K562 (cell line): ENCODE data around the gene UQCRHL. TPM values are rescaled to one million over a fixed set of nuclear protein-coding genes. Genes with fewer than 3 reads are reported as not detected.
A peak's percentile ranks its signal among the peaks of the same experiment; 100 is the strongest.

Experiments
- CTCF ChIP-seq, 3 experiments: IDR thresholded peaks in 2 of 3; conservative IDR thresholded peaks in 1 of 3; 2 replicates each; pipeline ENCODE4 v1.5.1; 2011 to 2012; ENCODE audit warnings: low read length in 3 of 3, mild to moderate bottlenecking in 3 of 3, control low read depth in 2 of 3, improper control_type of control experiment in 1 of 3, inconsistent platforms in 1 of 3, low read depth in 1 of 3, mixed read lengths in 1 of 3, moderate library complexity in 1 of 3; ENCODE audit not compliant: insufficient read depth in 2 of 3
- DMBX1 ChIP-seq: fragments of 250-450 bp; sonication (Bioruptor Pico); IDR thresholded peaks from 2 replicates; pipeline ENCODE4 v1.8.0; 2022; ENCODE audit warnings: inconsistent platforms, mild to moderate bottlenecking, moderate library complexity, borderline replicate concordance
- ELK3 ChIP-seq: fragments of 450-650 bp; formaldehyde crosslinking; IDR thresholded peaks from 2 replicates; pipeline ENCODE4 v1.4.0; 2020; ENCODE audit warnings: mild to moderate bottlenecking
- HEY1 ChIP-seq: fragments of 250-450 bp; sonication (Bioruptor Pico); IDR thresholded peaks from 2 replicates; pipeline ENCODE4 v1.5.0; 2020; ENCODE audit warnings: mild to moderate bottlenecking, moderate library complexity, borderline replicate concordance
- HMGN3 ChIP-seq: IDR thresholded peaks from 2 replicates; pipeline ENCODE4 v1.6.1; 2011; ENCODE audit warnings: borderline replicate concordance, low read depth, mild to moderate bottlenecking, mixed read lengths, low read length; ENCODE audit not compliant: insufficient read length; ENCODE audit errors: extremely low read depth
- HNRNPK ChIP-seq: fragments of 200-400 bp; formaldehyde crosslinking; IDR thresholded peaks from one replicate; pipeline ENCODE4 v1.6.1; 2018; ENCODE audit warnings: mild to moderate bottlenecking, low read depth, low read length; ENCODE audit not compliant: poor library complexity, severe bottlenecking
- HNRNPUL1 ChIP-seq: fragments of 200-400 bp; formaldehyde crosslinking; IDR thresholded peaks from 2 replicates; pipeline ENCODE4 v1.6.1; 2017; ENCODE audit warnings: low read length
- KLF6 ChIP-seq: fragments of 250-450 bp; sonication (Bioruptor Pico); IDR thresholded peaks from 2 replicates; pipeline ENCODE4 v1.4.0; 2020; ENCODE audit warnings: mild to moderate bottlenecking, moderate library complexity, borderline replicate concordance
- LCOR ChIP-seq: sonication (generic); formaldehyde crosslinking; IDR thresholded peaks from 2 replicates; pipeline ENCODE4 v1.8.0; 2022; ENCODE audit warnings: mild to moderate bottlenecking, missing genetic modification reagents
- MAFG ChIP-seq: fragments of 450-650 bp; conservative IDR thresholded peaks from 2 replicates; pipeline ENCODE4 v1.6.1; 2016; ENCODE audit warnings: missing genetic modification characterization, missing compliant biosample characterization
- NR2C1 ChIP-seq, 2 experiments: fragments of 450-650 bp; IDR thresholded peaks; 2 replicates each; pipeline ENCODE4 v1.6.1; 2017; ENCODE audit warnings: mild to moderate bottlenecking in 2 of 2, antibody characterized with exemption in 1 of 2, inconsistent platforms in 1 of 2, missing compliant biosample characterization in 1 of 2, missing genetic modification characterization in 1 of 2
- SMARCA4 ChIP-seq: fragments of 450-650 bp; IDR thresholded peaks from 2 replicates; pipeline ENCODE4 v1.6.1; 2016
- SP1 ChIP-seq: sonication (generic); formaldehyde crosslinking; IDR thresholded peaks from 2 replicates; pipeline ENCODE4 v1.8.1; 2022; ENCODE audit warnings: mild to moderate bottlenecking, missing genetic modification reagents
- SP2 ChIP-seq: IDR thresholded peaks from 2 replicates; pipeline ENCODE4 v1.6.1; 2011; ENCODE audit warnings: mild to moderate bottlenecking, low read depth, low read length, moderate library complexity; ENCODE audit not compliant: poor library complexity, severe bottlenecking; ENCODE audit errors: extremely low read depth
- U2AF2 ChIP-seq: fragments of 200-400 bp; formaldehyde crosslinking; optimal IDR thresholded peaks from 2 replicates; pipeline ENCODE3; 2017; ENCODE audit warnings: low read depth, mild to moderate bottlenecking, low read length
- ZBTB8A ChIP-seq: fragments of 450-650 bp; IDR thresholded peaks from 2 replicates; pipeline ENCODE4 v1.6.1; 2018; ENCODE audit warnings: mild to moderate bottlenecking, moderate library complexity; ENCODE audit not compliant: partially characterized antibody
- ZFX ChIP-seq: sonication (generic); formaldehyde crosslinking; IDR thresholded peaks from 2 replicates; pipeline ENCODE4 v1.8.0; 2022; ENCODE audit warnings: mild to moderate bottlenecking, missing genetic modification reagents, moderate library complexity
- ZNF124 ChIP-seq: sonication (generic); formaldehyde crosslinking; IDR thresholded peaks from 2 replicates; pipeline ENCODE4 v1.8.1; 2022; ENCODE audit warnings: missing genetic modification reagents
- ZNF133 ChIP-seq: fragments of 250-450 bp; sonication (Bioruptor Pico); IDR thresholded peaks from 2 replicates; pipeline ENCODE4 v1.4.0; 2020; ENCODE audit warnings: mild to moderate bottlenecking
- ZNF639 ChIP-seq, 2 experiments: fragments of 200-800 bp in 1 of 2; sonication (Bioruptor generic) in 1 of 2; sonication (generic) in 1 of 2; formaldehyde crosslinking in 1 of 2; IDR thresholded peaks in 1 of 2; conservative IDR thresholded peaks in 1 of 2; 2 replicates each; pipeline versions ENCODE4 v1.5.0 to v1.6.1; 2016 to 2020; ENCODE audit warnings: missing compliant biosample characterization in 1 of 2, missing genetic modification characterization in 1 of 2, missing genetic modification reagents in 1 of 2
- ZNF644 ChIP-seq: fragments of 200-800 bp; sonication (Bioruptor generic); IDR thresholded peaks from 2 replicates; pipeline ENCODE4 v1.6.1; 2016; ENCODE audit warnings: low read depth, missing genetic modification characterization, missing compliant biosample characterization
- polyA plus RNA-seq, 8 experiments: library from polyadenylated mRNA; depleted of rRNA in 4 of 8; stranded (reverse) in 5 of 8; unstranded in 3 of 8; fragments of >200 nt; fragmentation: Nextera tagmentation in 2 of 8; fragmentation: Illumina TruSeq in 1 of 8; extraction: Ambion mirVana in 2 of 8; extraction: Trizol in 1 of 8; gene quantifications; 2 replicates each; pipeline versions ENCODE4 v1.2.1 to v1.2.3, GENCODE V29; 2011 to 2014; ENCODE audit warnings: inconsistent platforms in 1 of 8, missing spikeins in 1 of 8
- total RNA-seq, 7 experiments: library from RNA; depleted of rRNA in 6 of 7; stranded (reverse); fragments of >200 nt in 6 of 7; fragmentation: Illumina TruSeq in 2 of 7; extraction: Trizol in 2 of 7; gene quantifications; 2 replicates each; pipeline versions ENCODE4 v1.2.1 to v1.2.3, GENCODE V29; 2011 to 2021; ENCODE audit warnings: low replicate concordance in 1 of 7
- TF ChIP-seq, protein P1 (sequence below): fragments of 250-450 bp; sonication (Bioruptor Pico); IDR thresholded peaks from 2 replicates; pipeline ENCODE4 v1.5.0; 2021

The UQCRHL gene
- total and polyA plus RNA-seq, 9 of the 15 experiments (the other 6 are each of a cell fraction or from before 2014, with no cell fraction given): 5.1 to 41.3 (median 21.8) TPM

DNA sequence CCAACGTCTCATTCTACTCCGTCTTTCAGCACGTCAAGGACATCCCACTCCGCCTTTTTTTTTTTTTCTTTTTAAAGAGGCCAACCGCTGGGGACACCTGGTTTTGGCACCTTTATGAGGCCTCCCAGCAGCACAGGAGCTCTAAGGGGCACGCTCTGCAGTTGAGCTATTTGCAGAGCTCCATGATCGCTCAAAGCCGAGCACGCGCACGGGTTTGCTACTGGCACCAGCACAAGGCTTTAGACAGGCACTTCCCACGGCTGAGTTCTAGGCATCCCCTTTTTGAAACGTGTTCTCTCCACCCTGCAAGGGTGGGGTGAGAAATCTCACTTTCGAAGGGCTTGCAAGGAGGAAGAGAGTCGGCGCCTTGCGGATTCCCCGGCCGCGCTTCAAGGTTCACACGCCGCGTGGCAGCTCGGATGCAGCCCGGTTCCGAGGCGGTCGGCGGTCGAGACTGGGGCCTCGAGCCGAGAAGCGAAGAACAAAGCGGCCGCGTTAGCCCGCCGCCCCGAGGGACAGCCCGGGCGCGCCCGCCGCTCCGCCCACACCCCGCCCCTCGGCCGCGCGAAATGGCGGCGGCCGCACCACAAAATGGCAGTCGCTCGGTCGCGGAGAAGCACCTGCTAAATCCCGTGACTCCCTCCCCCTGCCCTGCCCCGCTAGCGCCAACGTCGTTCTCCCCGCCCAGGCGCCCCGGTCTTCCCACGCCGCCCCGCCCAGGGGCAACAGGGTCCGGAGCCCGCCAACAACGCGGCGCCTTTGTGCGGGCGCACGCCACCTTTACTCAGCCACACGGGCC is 27.2 kb upstream of the UQCRHL start (continued):
- TF ChIP-seq KLF6 (CRISPR knock-in tag) (peak; percentile 57; the same call in 1 of the 2 replicates), DMBX1 (CRISPR knock-in tag) (peak; percentile 83), ZBTB8A (no peak), CTCF (IDR thresholded peaks at IDR 0.05 in 2 of 3, conservative IDR thresholded peaks at IDR 0.05 in 1 of 3; ENCODE audit: insufficient read depth in 2 of 3, low read depth in 1 of 3, low read length in 3 of 3) (peak in 1 of 3 experiments; percentile 1; a peak in 1 of 6 replicates), SP2 (no peak), NR2C1 (IDR thresholded peaks at IDR 0.05) (no peak), NR2C1 (tag; IDR thresholded peaks at IDR 0.05) (0 out of 2 replicates have a peak, but pooled peaks have one; percentile 8), HEY1 (peak; percentile 66; the same call in 1 of the 2 replicates), ZFX (peak; percentile 83), ZNF133 (CRISPR knock-in tag) (no peak), HNRNPUL1 (no peak), HNRNPK (peak; percentile 43), ELK3 (CRISPR knock-in tag) (no peak), LCOR (CRISPR knock-in tag) (peak; percentile 77; the same call in 1 of the 2 replicates), MAFG (tag) (no peak), HMGN3 (peak; percentile 97), U2AF2 (no peak), ZNF639 (CRISPR knock-in tag; conservative IDR thresholded peaks at IDR 0.05 in 1 of 2, IDR thresholded peaks at IDR 0.05 in 1 of 2) (peak in 1 of 2 experiments; percentile 98; a peak in 2 of 4 replicates), SMARCA4 (peak; percentile 40), SP1 (CRISPR knock-in tag) (peak; percentile 90), ZNF644 (tag) (no peak; the same call in 1 of the 2 replicates), ZNF124 (no peak)
- TF ChIP-seq, protein P1, sequence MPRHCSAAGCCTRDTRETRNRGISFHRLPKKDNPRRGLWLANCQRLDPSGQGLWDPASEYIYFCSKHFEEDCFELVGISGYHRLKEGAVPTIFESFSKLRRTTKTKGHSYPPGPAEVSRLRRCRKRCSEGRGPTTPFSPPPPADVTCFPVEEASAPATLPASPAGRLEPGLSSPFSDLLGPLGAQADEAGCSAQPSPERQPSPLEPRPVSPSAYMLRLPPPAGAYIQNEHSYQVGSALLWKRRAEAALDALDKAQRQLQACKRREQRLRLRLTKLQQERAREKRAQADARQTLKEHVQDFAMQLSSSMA (CRISPR knock-in tag): peak; percentile 73; the same call in 1 of the 2 replicates
